Measurements from ENCODE around the gene SLC12A8.

SLC12A8 gene

GRCh38 chr3:125140818-125141595 is 71.5 kb downstream of the SLC12A8 start:
- DNase-seq (ENCODE audit: low read depth in 2 of 2, low spot score in 1 of 2): no peak

GRCh38 chr3:125140011-125140817 is 72.3 kb downstream of the SLC12A8 start:
- DNase-seq (ENCODE audit: low read depth in 2 of 2, low spot score in 1 of 2): no peak

- no peak for DNase-seq (ENCODE audit: low read depth in 2 of 2, low spot score in 1 of 2)
Measured at GRCh38 chr3:125139386-125139785, 73.2 kb downstream of the SLC12A8 start.

- DNase-seq (ENCODE audit: low read depth in 2 of 2, low spot score in 1 of 2): no peak
Measured at GRCh38 chr3:125137358-125138033, 75.1 kb downstream of the SLC12A8 start.

DNA sequence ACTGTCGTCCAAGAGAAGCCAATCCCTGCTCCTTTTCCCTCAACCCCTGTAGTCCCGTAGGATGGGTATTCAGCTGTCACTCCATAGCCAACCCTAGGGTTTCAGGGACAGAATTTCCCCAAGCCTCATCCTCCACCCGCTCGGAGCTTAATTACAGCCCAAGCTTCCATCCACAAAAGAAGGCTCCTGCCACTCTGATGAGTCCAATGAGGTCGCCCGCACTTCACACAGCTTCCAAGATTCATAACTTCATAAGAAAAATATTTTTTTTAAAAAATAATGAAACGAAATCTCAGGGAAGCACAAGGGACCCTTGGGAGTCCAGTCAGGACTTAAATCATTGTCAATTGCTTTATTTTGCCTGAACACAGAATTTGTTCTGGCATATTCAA is 75.6 kb downstream of the SLC12A8 start:
- no peak for DNase-seq (ENCODE audit: low read depth in 2 of 2, low spot score in 1 of 2)

DNA sequence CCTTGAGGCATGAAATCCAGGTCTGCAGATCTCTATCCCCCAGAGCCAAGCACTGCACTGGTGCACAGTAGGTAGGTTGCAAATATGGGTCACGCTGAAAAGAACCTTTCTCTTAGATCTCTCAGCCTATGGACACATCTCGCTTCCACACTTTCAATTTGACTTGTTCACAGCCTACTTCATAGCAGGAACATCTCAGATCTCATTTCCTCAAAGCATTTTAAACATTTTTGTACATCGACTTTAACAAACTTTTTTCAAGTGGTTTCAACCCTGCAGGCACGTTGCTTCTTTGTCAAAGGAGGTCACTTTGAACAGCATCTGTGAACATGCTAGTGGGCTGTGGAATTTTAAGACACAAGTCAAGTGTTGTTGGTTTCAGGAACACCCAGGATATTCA is 76.0 kb downstream of the SLC12A8 start:
- DNase-seq (ENCODE audit: low read depth in 2 of 2, low spot score in 1 of 2): no peak

DNA sequence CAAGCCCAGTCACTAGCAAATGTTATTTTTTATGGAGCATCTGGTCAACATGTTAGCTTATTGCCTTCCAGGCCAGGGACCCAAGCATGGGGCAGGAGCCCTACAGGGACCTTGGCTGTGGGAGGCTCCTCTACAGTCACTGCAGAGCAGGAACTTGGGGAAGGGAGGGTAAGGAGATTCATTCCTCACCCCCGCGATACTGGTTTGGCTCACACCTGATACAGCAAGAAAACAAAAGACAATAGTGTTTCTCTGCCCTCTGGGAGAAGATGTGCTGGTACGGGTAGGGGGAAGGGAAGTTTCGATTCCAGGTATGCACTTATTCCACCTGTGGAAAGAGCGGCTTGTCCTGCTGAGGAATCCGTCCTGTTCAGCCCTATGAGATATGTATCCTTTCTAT is 77.6 kb downstream of the SLC12A8 start:
- no peak for DNase-seq (ENCODE audit: low read depth in 2 of 2, low spot score in 1 of 2)

DNA sequence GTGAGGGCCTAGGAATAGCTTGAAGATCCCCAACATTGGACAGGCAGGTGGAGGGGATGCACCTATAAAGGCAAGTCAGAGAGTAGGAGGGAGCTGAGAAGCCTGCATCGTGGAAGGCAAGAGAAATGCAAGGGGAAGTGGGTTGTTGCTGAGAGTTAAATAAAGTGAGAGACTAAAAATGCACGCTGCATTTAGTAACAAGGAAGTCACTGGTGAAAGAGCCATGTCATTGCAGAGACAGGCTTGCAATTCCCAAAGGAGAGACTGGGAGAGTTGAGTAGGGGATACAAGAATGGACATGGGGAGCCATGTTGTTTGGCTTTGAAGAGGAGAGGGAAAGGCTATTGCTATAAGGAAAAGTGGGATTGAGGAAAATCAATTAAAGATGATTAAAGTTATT is 79.7 kb downstream of the SLC12A8 start:
- DNase-seq (ENCODE audit: low read depth in 2 of 2, low spot score in 1 of 2): no peak

DNA sequence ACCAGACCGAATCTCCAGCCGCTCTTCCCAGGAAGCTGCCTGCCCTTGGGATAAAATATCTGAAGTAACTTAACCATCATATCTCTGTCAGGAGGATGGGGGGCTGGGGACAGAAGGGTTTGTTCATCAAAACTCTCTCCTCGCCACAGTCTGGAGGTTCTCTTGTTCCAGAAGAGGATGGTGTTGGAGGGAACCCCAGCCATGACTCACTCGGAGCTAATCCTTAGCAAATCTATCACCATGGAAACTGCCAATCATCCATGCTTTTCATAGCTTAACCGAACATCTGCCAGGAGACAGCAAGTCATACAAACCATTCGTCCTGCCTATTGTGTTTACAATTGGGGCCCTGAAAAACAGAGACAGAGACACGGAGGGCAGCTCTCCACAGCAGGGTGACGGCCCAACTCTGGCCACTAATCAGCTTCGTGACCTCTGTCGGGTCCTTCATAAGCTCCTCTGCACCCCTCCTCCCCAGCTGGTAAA is 83.0 kb downstream of the SLC12A8 start:
- no peak for DNase-seq (ENCODE audit: low read depth in 2 of 2, low spot score in 1 of 2)

GRCh38 chr3:125128861-125129501 is 83.6 kb downstream of the SLC12A8 start:
- DNase-seq (ENCODE audit: low read depth in 2 of 2, low spot score in 1 of 2): no peak

DNA sequence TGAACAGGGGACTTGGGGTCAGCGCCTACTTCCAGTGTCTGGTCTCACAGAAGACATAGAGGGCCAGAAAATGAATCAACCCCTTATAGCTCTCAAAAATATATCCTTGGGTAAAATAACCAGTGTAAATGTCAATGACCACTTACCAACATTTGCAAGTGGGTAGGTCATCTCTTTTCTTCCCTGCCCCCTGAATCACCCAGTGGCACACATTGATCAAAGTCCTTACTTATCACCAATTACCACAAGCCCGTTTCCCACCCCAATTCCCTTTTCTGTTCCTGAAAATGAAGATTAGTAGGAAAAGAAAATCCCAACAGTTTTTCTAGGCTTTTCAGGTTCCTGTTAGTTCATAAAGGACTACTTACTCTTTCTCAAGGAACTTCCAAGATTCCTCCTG is 86.2 kb downstream of the SLC12A8 start:
- DNase-seq (ENCODE audit: low read depth in 2 of 2, low spot score in 1 of 2): no peak

DNA sequence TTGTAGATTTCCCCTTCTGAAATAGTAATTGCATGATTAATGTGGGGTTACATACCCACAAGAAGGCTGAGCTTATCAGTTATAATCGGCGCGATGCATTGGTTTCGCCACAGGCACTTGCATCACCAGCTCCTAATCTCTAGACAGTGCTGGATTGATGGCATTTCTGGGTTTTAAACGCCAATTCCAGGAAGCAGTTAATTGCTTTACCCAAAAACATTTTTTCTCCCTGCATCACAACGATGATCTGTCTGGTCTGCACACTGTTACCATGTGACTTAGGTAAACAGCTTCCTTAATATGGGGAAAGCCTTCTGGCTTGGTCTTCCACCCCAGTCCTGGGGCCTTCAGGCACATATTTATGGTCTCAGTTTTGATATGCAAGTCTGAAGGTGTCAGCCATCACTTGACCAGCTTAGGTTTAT is 86.7 kb downstream of the SLC12A8 start:
- no peak for DNase-seq (ENCODE audit: low read depth in 2 of 2, low spot score in 1 of 2)

DNA sequence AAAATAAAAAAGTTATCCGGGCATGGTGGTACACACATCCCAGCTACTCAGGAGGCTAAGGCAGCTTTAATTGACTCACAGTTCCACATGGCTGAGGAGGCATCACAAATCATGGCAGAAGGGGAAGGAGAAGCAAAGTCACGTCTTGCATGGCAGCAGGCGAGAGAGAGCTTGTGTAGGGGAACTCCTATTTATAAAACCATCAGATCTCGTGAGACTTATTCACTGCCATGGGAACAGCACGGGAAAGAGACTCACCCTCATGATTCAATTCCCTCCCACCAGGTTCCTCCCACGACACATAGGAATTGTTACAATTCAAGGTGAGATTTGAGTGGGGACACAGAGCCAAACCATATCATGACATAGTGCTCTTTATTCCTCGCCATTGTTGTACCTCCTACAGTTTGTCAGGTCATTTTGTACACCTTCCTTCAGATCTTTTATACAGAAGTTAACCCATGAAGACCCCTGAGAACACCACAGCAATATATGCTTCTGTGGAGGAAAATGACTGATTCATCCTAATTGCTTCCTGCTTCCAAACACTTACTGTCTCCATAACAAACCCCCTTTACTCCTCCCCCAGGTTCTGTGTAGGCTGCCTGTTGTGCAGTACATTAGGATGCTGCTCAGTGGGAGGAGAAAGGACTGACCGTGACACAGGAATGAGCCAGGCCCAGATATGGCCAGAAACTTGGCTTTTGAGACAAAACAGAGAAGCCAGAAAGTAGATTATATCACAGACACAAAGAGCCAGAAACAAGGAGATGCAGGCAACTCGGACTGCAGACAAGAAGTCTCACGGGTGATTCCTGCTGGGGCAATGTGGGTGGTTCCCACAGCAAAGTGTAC is 88.9 kb downstream of the SLC12A8 start:
- no peak for DNase-seq (ENCODE audit: low read depth in 2 of 2, low spot score in 1 of 2)

GRCh38 chr3:125121246-125122010 is 91.1 kb downstream of the SLC12A8 start:
- no peak for DNase-seq (ENCODE audit: low read depth in 2 of 2, low spot score in 1 of 2)

- DNase-seq (ENCODE audit: low read depth in 2 of 2, low spot score in 1 of 2): no peak
Measured at GRCh38 chr3:125120379-125121122, 92.0 kb downstream of the SLC12A8 start.

DNA sequence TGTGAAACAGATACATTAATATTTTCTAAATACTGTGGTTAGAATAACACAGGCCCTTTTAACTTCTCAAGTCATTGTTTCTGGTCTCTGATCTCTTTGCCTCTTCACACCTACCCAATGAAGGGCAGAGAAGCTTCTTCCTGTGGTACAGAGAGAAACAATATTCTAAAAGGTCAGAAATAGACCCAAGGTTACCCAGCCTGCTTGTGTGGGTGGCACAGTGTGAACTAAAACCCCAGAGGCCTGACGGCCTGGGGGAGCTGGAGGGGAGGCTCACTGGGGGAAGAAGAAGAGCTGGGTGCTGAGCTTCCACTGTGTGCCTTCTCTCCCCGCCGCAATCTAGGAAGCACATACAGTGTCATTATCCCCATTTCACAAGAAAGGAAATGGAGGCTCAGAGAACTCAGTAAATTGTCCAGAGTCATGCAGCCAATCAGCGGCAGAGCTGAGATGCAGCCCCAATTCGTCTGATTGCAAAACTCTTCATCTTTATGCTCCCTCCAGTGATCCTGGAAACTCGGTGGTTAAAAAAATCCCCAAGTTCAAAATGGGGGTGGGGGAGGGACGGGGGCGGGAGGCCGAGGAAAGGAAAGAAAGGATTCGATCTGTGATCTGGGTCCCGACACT is 92.7 kb downstream of the SLC12A8 start:
- peak in 1 of 2 donors; percentile 21 for DNase-seq (ENCODE audit: low read depth in 2 of 2, low spot score in 1 of 2)

- DNase-seq (ENCODE audit: low read depth in 2 of 2, low spot score in 1 of 2): no peak
Measured at GRCh38 chr3:125118600-125118999, 93.9 kb downstream of the SLC12A8 start.

GRCh38 chr3:125117631-125118191 is 94.8 kb downstream of the SLC12A8 start:
- DNase-seq (ENCODE audit: low read depth in 2 of 2, low spot score in 1 of 2): no peak
